GM12878 (cell line): ENCODE results near the gene MYH9. TPM values are rescaled to one million over a fixed set of nuclear protein-coding genes. Genes with fewer than 3 reads are reported as not detected.

Experiments
- CBX5 ChIP-seq: sonication (generic); IDR thresholded peaks from 2 replicates; pipeline ENCODE4 v1.6.1; 2016; ENCODE audit warnings: low read depth, moderate library complexity, mild to moderate bottlenecking, inconsistent platforms
- CEBPB ChIP-seq, 2 experiments: fragments of 150-350 bp in 1 of 2; IDR thresholded peaks; 2 replicates each; pipeline ENCODE4 v1.6.1; 2012 to 2014; ENCODE audit warnings: low read depth in 2 of 2, low read length in 2 of 2, borderline replicate concordance in 1 of 2, inconsistent platforms in 1 of 2
- ETV6 ChIP-seq, 2 experiments: fragments of 450-650 bp in 1 of 2; IDR thresholded peaks in 1 of 2; conservative IDR thresholded peaks in 1 of 2; 2 replicates each; pipeline ENCODE4 v1.6.1; 2014; ENCODE audit warnings: antibody characterized with exemption in 1 of 2, borderline replicate concordance in 1 of 2, low read depth in 1 of 2, mild to moderate bottlenecking in 1 of 2, moderate library complexity in 1 of 2
- GATAD2B ChIP-seq: fragments of 450-650 bp; conservative IDR thresholded peaks from 2 replicates; pipeline ENCODE4 v1.6.1; 2017; ENCODE audit warnings: low read depth, mild to moderate bottlenecking, moderate library complexity
- HDAC6 ChIP-seq: fragments of 200-600 bp; sonication (generic); IDR thresholded peaks from one replicate; pipeline ENCODE4 v1.8.0; 2017; ENCODE audit warnings: antibody characterized with exemption; ENCODE audit not compliant: unreplicated experiment
- IKZF1 ChIP-seq: fragments of 450-650 bp; conservative IDR thresholded peaks from 2 replicates; pipeline ENCODE4 v1.6.1; 2017; ENCODE audit warnings: antibody characterized with exemption, mild to moderate bottlenecking
- IRF4 ChIP-seq: IDR thresholded peaks from 2 replicates; pipeline ENCODE4 v1.6.1; 2011; ENCODE audit warnings: low read depth, low read length
- NFYB ChIP-seq: IDR thresholded peaks from 2 replicates; pipeline ENCODE4 v1.6.1; 2011; ENCODE audit warnings: low read depth, mild to moderate bottlenecking, low read length, improper control_type of control experiment, moderate library complexity; ENCODE audit not compliant: insufficient read depth
- PAX5 ChIP-seq: IDR thresholded peaks from 2 replicates; pipeline ENCODE4 v1.6.1; 2011; ENCODE audit warnings: low read depth, low read length, borderline replicate concordance
- PKNOX1 ChIP-seq: fragments of 450-650 bp; IDR thresholded peaks from 2 replicates; pipeline ENCODE4 v1.6.1; 2016; ENCODE audit warnings: mild to moderate bottlenecking
- POU2F2 ChIP-seq: IDR thresholded peaks from 3 replicates; pipeline ENCODE4 v1.6.1; 2011; ENCODE audit warnings: low read depth, mild to moderate bottlenecking, low read length, borderline replicate concordance
- REST ChIP-seq: IDR thresholded peaks from 2 replicates; pipeline ENCODE4 v1.6.1; 2012; ENCODE audit warnings: mild to moderate bottlenecking, low read depth, low read length
- SKIL ChIP-seq: fragments of 450-650 bp; IDR thresholded peaks from 2 replicates; pipeline ENCODE4 v1.6.1; 2017; ENCODE audit warnings: mild to moderate bottlenecking, low read depth, inconsistent platforms; ENCODE audit not compliant: poor library complexity, severe bottlenecking
- TCF7 ChIP-seq: IDR thresholded peaks from 2 replicates; pipeline ENCODE4 v1.6.1; 2014; ENCODE audit warnings: antibody characterized with exemption, borderline replicate concordance
- WRNIP1 ChIP-seq: IDR thresholded peaks from 2 replicates; pipeline ENCODE4 v1.6.1; 2011; ENCODE audit warnings: low read depth, low read length, improper control_type of control experiment, borderline replicate concordance
- ZBTB40 ChIP-seq: fragments of 450-650 bp; IDR thresholded peaks from 2 replicates; pipeline ENCODE4 v1.6.1; 2016; ENCODE audit warnings: mild to moderate bottlenecking, moderate library complexity, borderline replicate concordance
- ZSCAN29 ChIP-seq: fragments of 450-650 bp; IDR thresholded peaks from 2 replicates; pipeline ENCODE4 v1.6.1; 2017; ENCODE audit warnings: mild to moderate bottlenecking, moderate library complexity
- polyA plus RNA-seq, 11 experiments: library from polyadenylated mRNA; depleted of rRNA in 4 of 11; unstranded in 6 of 11; stranded (reverse) in 5 of 11; fragments of >200 nt; fragmentation: Nextera tagmentation in 4 of 11; fragmentation: Illumina TruSeq in 1 of 11; extraction: Ambion mirVana in 4 of 11; extraction: Trizol in 1 of 11; gene quantifications; 1 replicate in 1 of 11; 2 replicates in 10 of 11; pipeline versions ENCODE4 v1.2.1 to v1.2.3, GENCODE V29; 2011 to 2016; ENCODE audit warnings: inconsistent platforms in 2 of 11, missing spikeins in 2 of 11, low read depth in 1 of 11
- total RNA-seq, 4 experiments: library from RNA; depleted of rRNA in 3 of 4; stranded (reverse); fragments of >200 nt in 3 of 4; fragmentation: Illumina TruSeq in 1 of 4; extraction: Trizol in 1 of 4; gene quantifications; 2 replicates each; pipeline versions ENCODE4 v1.2.1 to v1.2.3, GENCODE V29; 2013 to 2021

MYH9 gene
- total and polyA plus RNA-seq, 10 of the 15 experiments (the other 5 are each of a cell fraction or from before 2014, with no cell fraction given), result 5.1 to 525 (median 145) TPM

- TF ChIP-seq CBX5 (no peak), IRF4 (no peak), CEBPB (IDR thresholded peaks at IDR 0.05; ENCODE audit: borderline replicate concordance in 1 of 2, low read depth in 2 of 2, low read length in 2 of 2) (no peak), REST (no peak), NFYB (no peak), ZBTB40 (peak; percentile 69; the same call in 1 of the 2 replicates), PKNOX1 (peak; percentile 25; the same call in 1 of the 2 replicates), SKIL (peak; percentile 6), TCF7 (no peak), IKZF1 (peak; percentile 96), HDAC6 (no peak), WRNIP1 (no peak), ETV6 (conservative IDR thresholded peaks at IDR 0.05 in 1 of 2, IDR thresholded peaks at IDR 0.05 in 1 of 2; ENCODE audit: borderline replicate concordance in 1 of 2, low read depth in 1 of 2) (no peak), GATAD2B (no peak; the same call in 1 of the 2 replicates), POU2F2 (no peak; the same call in 2 of the 3 replicates), PAX5 (0 out of 2 replicates have a peak, but pooled peaks have one; percentile 1), ZSCAN29 (no peak)
These were observed 663 bp downstream of the MYH9 start (continued) for GRCh38 chr22:36386900-36387708.
